Measurements from ENCODE around the gene FIGN. TPM values are rescaled to one million over a fixed set of nuclear protein-coding genes. Genes with fewer than 3 reads are reported as not detected.

The FIGN gene
- total and polyA plus RNA-seq, 2 donors (not counting 1 experiment from before 2014, with no cell fraction given) = not detected

DNA sequence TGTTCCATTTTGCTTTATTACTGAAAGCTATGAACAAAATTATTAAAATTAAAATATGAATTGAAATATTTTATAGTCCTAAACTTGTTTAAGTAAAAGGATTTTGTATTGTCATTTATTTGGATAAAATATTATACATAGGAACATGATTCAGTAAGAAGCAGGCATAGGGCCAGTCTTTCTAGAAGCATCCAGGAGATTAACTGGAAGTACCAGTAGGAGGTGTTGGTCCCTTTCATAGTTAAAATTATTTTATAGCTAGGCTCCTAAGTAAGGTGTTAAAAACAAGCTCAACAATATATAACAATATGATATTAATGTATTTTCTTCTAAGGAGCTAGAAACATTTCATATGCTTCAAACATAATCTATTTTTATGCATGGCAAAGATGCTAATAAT is 43.7 kb downstream of the FIGN start:
- Histone ChIP-seq H3K4me3 (ENCODE audit: control extremely low read depth in 1 of 5, extremely low read depth in 1 of 5, insufficient read depth in 1 of 5, low read depth in 2 of 5, low read length in 4 of 5) (no peak overlapping the region), H3K79me2 (ENCODE audit: control insufficient read depth, insufficient read depth, low read length) (no peaks in the 10 kb centered on the region), H3K4me1 (ENCODE audit: control insufficient read depth in 2 of 2, insufficient read depth in 2 of 2, low read length in 2 of 2) (no peaks in the 10 kb centered on the region), H3K27ac (ENCODE audit: low read length in 2 of 2) (no peak overlapping the region), H3K36me3 (replicated peaks in 1 of 2; ENCODE audit: control extremely low read depth in 1 of 2, control insufficient read depth in 1 of 2, extremely low read depth in 1 of 2, insufficient read depth in 2 of 2, low read length in 1 of 2) (no peaks in the 10 kb centered on the region), H4K20me1 (ENCODE audit: control insufficient read depth, insufficient read depth, low read length, poor library complexity, severe bottlenecking) (no peaks in the 10 kb centered on the region), H3K9me3 (ENCODE audit: control extremely low read depth in 1 of 3, control insufficient read depth in 2 of 3, insufficient read depth in 1 of 3, low read length in 2 of 3) (no peaks in the 10 kb centered on the region), H3K4me2 (replicated peaks; ENCODE audit: low read depth, low read length, poor library complexity, severe bottlenecking) (no peak overlapping the region), H2AFZ (ENCODE audit: insufficient read depth, low read depth, low read length, poor library complexity, severe bottlenecking) (no peak overlapping the region), H3K9ac (ENCODE audit: low read length) (no peak overlapping the region), H3K27me3 (replicated peaks in 1 of 4; ENCODE audit: control extremely low read depth in 1 of 4, control insufficient read depth in 3 of 4, insufficient read depth in 4 of 4, low read length in 3 of 4) (no peaks in the 10 kb centered on the region)
- TF ChIP-seq, protein P1, sequence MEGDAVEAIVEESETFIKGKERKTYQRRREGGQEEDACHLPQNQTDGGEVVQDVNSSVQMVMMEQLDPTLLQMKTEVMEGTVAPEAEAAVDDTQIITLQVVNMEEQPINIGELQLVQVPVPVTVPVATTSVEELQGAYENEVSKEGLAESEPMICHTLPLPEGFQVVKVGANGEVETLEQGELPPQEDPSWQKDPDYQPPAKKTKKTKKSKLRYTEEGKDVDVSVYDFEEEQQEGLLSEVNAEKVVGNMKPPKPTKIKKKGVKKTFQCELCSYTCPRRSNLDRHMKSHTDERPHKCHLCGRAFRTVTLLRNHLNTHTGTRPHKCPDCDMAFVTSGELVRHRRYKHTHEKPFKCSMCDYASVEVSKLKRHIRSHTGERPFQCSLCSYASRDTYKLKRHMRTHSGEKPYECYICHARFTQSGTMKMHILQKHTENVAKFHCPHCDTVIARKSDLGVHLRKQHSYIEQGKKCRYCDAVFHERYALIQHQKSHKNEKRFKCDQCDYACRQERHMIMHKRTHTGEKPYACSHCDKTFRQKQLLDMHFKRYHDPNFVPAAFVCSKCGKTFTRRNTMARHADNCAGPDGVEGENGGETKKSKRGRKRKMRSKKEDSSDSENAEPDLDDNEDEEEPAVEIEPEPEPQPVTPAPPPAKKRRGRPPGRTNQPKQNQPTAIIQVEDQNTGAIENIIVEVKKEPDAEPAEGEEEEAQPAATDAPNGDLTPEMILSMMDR (IDR thresholded peaks at IDR 0.05) = no peak
- TF ChIP-seq EZH2 (IDR thresholded peaks at IDR 0.05; ENCODE audit: borderline replicate concordance, insufficient read depth, low read depth, low read length, poor library complexity, severe bottlenecking) = no peak
- no peaks in the 10 kb centered on the region for H3K4me1 Mint-ChIP-seq
- no peaks in the 10 kb centered on the region for H3K9me3 Mint-ChIP-seq (ENCODE audit: insufficient read depth)
- H3K4me3 Mint-ChIP-seq = no peak overlapping the region
- intact Hi-C loops (cut with micrococcal nuclease) = no loop called here
- ChIA-PET CTCF (no interaction called here), POLR2A (no interaction called here)
- ATAC-seq (ENCODE audit: low read depth) (no peak), DNase-seq (no peak)
- no peak overlapping the region for H3K27ac Mint-ChIP-seq
- no peaks in the 10 kb centered on the region for H3K27me3 Mint-ChIP-seq

DNA sequence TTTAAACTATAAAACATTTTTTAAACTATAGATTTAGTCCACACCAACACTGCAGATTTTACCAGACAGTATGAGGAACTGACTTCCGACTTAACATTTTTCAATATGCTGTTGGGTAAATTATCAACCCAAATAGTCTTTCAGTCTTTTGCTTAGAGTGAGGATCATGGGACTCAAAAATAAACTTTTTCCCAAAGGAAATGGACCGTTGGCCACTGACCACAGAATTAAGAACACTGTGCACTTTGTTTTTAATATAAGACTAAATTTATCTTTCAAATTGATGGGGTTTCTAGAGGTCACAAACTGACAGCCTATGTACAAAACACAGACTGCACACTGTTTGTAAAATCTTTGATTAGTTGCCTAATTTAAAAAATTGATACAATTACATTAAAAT is 44.9 kb downstream of the FIGN start:
- no peak for ATAC-seq (ENCODE audit: low read depth)
- no peak overlapping the region for H3K9ac ChIP-seq (ENCODE audit: low read length)
- H3K4me1 Mint-ChIP-seq = no peaks in the 10 kb centered on the region
- DNase-seq = no peak
- no peak overlapping the region for H3K4me2 ChIP-seq (replicated peaks; ENCODE audit: low read depth, low read length, poor library complexity, severe bottlenecking)
- H3K27me3 Mint-ChIP-seq = no peaks in the 10 kb centered on the region
- CTCF ChIA-PET = no interaction called here
- no CpG with 5 or more reads among the region's 2 CpGs for WGBS (ENCODE audit: insufficient coverage)
- H3K4me3 ChIP-seq (ENCODE audit: control extremely low read depth in 1 of 5, extremely low read depth in 1 of 5, insufficient read depth in 1 of 5, low read depth in 2 of 5, low read length in 4 of 5) = no peak overlapping the region
- no peak overlapping the region for H3K27ac ChIP-seq (ENCODE audit: low read length in 2 of 2)
- H3K36me3 ChIP-seq (replicated peaks in 1 of 2; ENCODE audit: control extremely low read depth in 1 of 2, control insufficient read depth in 1 of 2, extremely low read depth in 1 of 2, insufficient read depth in 2 of 2, low read length in 1 of 2) = no peaks in the 10 kb centered on the region
- intact Hi-C loops (cut with micrococcal nuclease) = no loop called here
- POLR2A ChIA-PET = no interaction called here
- no peaks in the 10 kb centered on the region for H3K27me3 ChIP-seq (replicated peaks in 1 of 4; ENCODE audit: control extremely low read depth in 1 of 4, control insufficient read depth in 3 of 4, insufficient read depth in 4 of 4, low read length in 3 of 4)
- no peaks in the 10 kb centered on the region for H3K79me2 ChIP-seq (ENCODE audit: control insufficient read depth, insufficient read depth, low read length)
- no peak for TF ChIP-seq EZH2 (IDR thresholded peaks at IDR 0.05; ENCODE audit: borderline replicate concordance, insufficient read depth, low read depth, low read length, poor library complexity, severe bottlenecking)
- TF ChIP-seq, protein P1 (IDR thresholded peaks at IDR 0.05) = no peak
- no peaks in the 10 kb centered on the region for H4K20me1 ChIP-seq (ENCODE audit: control insufficient read depth, insufficient read depth, low read length, poor library complexity, severe bottlenecking)
- H3K4me3 Mint-ChIP-seq = no peak overlapping the region
- H2AFZ ChIP-seq (ENCODE audit: insufficient read depth, low read depth, low read length, poor library complexity, severe bottlenecking) = no peak overlapping the region
- H3K4me1 ChIP-seq (ENCODE audit: control insufficient read depth in 2 of 2, insufficient read depth in 2 of 2, low read length in 2 of 2) = no peaks in the 10 kb centered on the region
- no peaks in the 10 kb centered on the region for H3K9me3 Mint-ChIP-seq (ENCODE audit: insufficient read depth)
- H3K9me3 ChIP-seq (ENCODE audit: control extremely low read depth in 1 of 3, control insufficient read depth in 2 of 3, insufficient read depth in 1 of 3, low read length in 2 of 3) = no peaks in the 10 kb centered on the region
- no peak overlapping the region for H3K27ac Mint-ChIP-seq
